GM21825 (cell line): ENCODE measurements around the gene TBC1D22B.
"Not testable (repeated sequence)": the region's sequence is repeated elsewhere in the genome, so short reads cannot be mapped to it uniquely, and the experiment has no call there.

ENCODE experiments used
- ATAC-seq: cut with Tn5 transposase; IDR thresholded peaks from one replicate; pipeline ENCODE4 v1.9.1; 2021; ENCODE audit warnings: mild to moderate bottlenecking, moderate library complexity; ENCODE audit not compliant: unreplicated experiment

The TBC1D22B gene

GRCh38 chr6:37319856-37320480 is 62.4 kb downstream of the TBC1D22B start:
- no peak for ATAC-seq

GRCh38 chr6:37320646-37321045 is 63.1 kb downstream of the TBC1D22B start:
- ATAC-seq, result no peak

GRCh38 chr6:37321101-37321500 is 63.5 kb downstream of the TBC1D22B start:
- ATAC-seq, result no peak

- ATAC-seq, result no peak
Measured at GRCh38 chr6:37321516-37322415, 64.2 kb downstream of the TBC1D22B start.

GRCh38 chr6:37323580-37323979 is 66.0 kb downstream of the TBC1D22B start:
- no peak for ATAC-seq

- no peak for ATAC-seq
Measured at GRCh38 chr6:37324131-37325033, 66.8 kb downstream of the TBC1D22B start.

- not testable (repeated sequence) for ATAC-seq
Measured at GRCh38 chr6:37330345-37330744, 72.8 kb downstream of the TBC1D22B start.

GRCh38 chr6:37331047-37331446 is 73.5 kb downstream of the TBC1D22B start:
- no peak for ATAC-seq

GRCh38 chr6:37332894-37333293 is 75.3 kb downstream of the TBC1D22B start:
- ATAC-seq, result no peak

- no peak for ATAC-seq
Measured at GRCh38 chr6:37334047-37334446, 76.5 kb downstream of the TBC1D22B start.

- ATAC-seq, result not testable (repeated sequence)
Measured at GRCh38 chr6:37338317-37338716, 80.7 kb downstream of the TBC1D22B start.

- no peak for ATAC-seq
Measured at GRCh38 chr6:37338745-37339255, 81.2 kb downstream of the TBC1D22B start.

- ATAC-seq, result no peak
Measured at GRCh38 chr6:37339741-37340638, 82.4 kb downstream of the TBC1D22B start.

- no peak for ATAC-seq
Measured at GRCh38 chr6:37340639-37340943, 83.0 kb downstream of the TBC1D22B start.

- no peak for ATAC-seq
Measured at GRCh38 chr6:37343248-37343647, 85.7 kb downstream of the TBC1D22B start.

GRCh38 chr6:37344308-37344707 is 86.7 kb downstream of the TBC1D22B start:
- no peak for ATAC-seq

- ATAC-seq, result not testable (repeated sequence)
Measured at GRCh38 chr6:37345804-37346203, 88.2 kb downstream of the TBC1D22B start.

- no peak for ATAC-seq
Measured at GRCh38 chr6:37347177-37347576, 89.6 kb downstream of the TBC1D22B start.

GRCh38 chr6:37347670-37348111 is 90.1 kb downstream of the TBC1D22B start:
- no peak for ATAC-seq

- no peak for ATAC-seq
Measured at GRCh38 chr6:37351027-37351426, 93.5 kb downstream of the TBC1D22B start.
